Measurements from ENCODE around the gene SAMD4B. TPM values are rescaled to one million over a fixed set of nuclear protein-coding genes. Genes with fewer than 3 reads are reported as not detected.

SAMD4B gene
- total and polyA plus RNA-seq, 2 of the 8 experiments (the other 6 are each of a cell fraction or from before 2014, with no cell fraction given), result 137 to 158 TPM

- no peak for TF ChIP-seq CHD7 (IDR thresholded peaks at IDR 0.05; ENCODE audit: insufficient replicate concordance, low read length)
- TF ChIP-seq TAF1 (IDR thresholded peaks at IDR 0.05; ENCODE audit: low read depth, low read length), result peak; percentile 89
- TF ChIP-seq GTF2F1 (IDR thresholded peaks at IDR 0.05; ENCODE audit: borderline replicate concordance, low read depth, low read length), result no peak
- no peak for TF ChIP-seq EZH2 (IDR thresholded peaks at IDR 0.05; ENCODE audit: low read depth, low read length, severe bottlenecking)
- TF ChIP-seq SRF (IDR thresholded peaks at IDR 0.05; ENCODE audit: low read depth, low read length), result no peak
- peak; percentile 22 to 24; a peak in 3 of 4 replicates for TF ChIP-seq RAD21 (IDR thresholded peaks at IDR 0.05 in 1 of 2, conservative IDR thresholded peaks at IDR 0.05 in 1 of 2; ENCODE audit: low read depth in 2 of 2, low read length in 2 of 2)
- TF ChIP-seq NRF1 (IDR thresholded peaks at IDR 0.05; ENCODE audit: low read depth, low read length), result no peak
- TF ChIP-seq ASH2L (IDR thresholded peaks at IDR 0.05; ENCODE audit: low read length), result peak; percentile 76
- no peak for TF ChIP-seq BCL11A (IDR thresholded peaks at IDR 0.05; ENCODE audit: low read depth in 2 of 2, low read length in 2 of 2)
- peak; percentile 67 for TF ChIP-seq BACH1 (IDR thresholded peaks at IDR 0.05; ENCODE audit: low read length)
These were observed at the start of gene SAMD4B (continued) for GRCh38 chr19:39341719-39342604.

All from H1 (cell line).